Activated T-cell treated with anti-CD3 and anti-CD28 coated beads for 4 hours (primary cell): ENCODE measurements around the gene EID1.

Source experiments
- DNase-seq: peaks from one replicate; pipeline ENCODE4 v3.0.0-alpha.2; 2020

Gene EID1

GRCh38 chr15:48914717-48915116, 36.8 kb downstream of the EID1 start:
- DNase-seq, result no peak

- no peak for DNase-seq
These were observed 37.9 kb downstream of the EID1 start for GRCh38 chr15:48915861-48916260.

- DNase-seq, result no peak
These were observed 38.8 kb downstream of the EID1 start for GRCh38 chr15:48916721-48917120.

- no peak for DNase-seq
These were observed 44.1 kb downstream of the EID1 start for GRCh38 chr15:48922046-48922445.

GRCh38 chr15:48924528-48925393, 46.8 kb downstream of the EID1 start:
- no peak for DNase-seq

GRCh38 chr15:48925714-48926223, 47.8 kb downstream of the EID1 start:
- DNase-seq, result no peak

- DNase-seq, result no peak
These were observed 51.1 kb downstream of the EID1 start for GRCh38 chr15:48928877-48929538.

- no peak for DNase-seq
These were observed 51.7 kb downstream of the EID1 start for GRCh38 chr15:48929661-48930060.
